Measurements from ENCODE around the gene SIRT4.

SIRT4 gene

GRCh38 chr12:120343692-120344091 lies 41.6 kb downstream of the SIRT4 start:
- 94% methylated on average over 8 of the region's 8 CpGs for WGBS
- Histone ChIP-seq H2AK5ac (ENCODE audit: low read length, severe bottlenecking) (no peak overlapping the region), H2AFZ (ENCODE audit: low read depth, low read length) (no peak overlapping the region)

GRCh38 chr12:120346031-120346430 lies 43.9 kb downstream of the SIRT4 start:
- H2BK120ac ChIP-seq (ENCODE audit: low read depth, low read length) = no peak overlapping the region
- H3K36me3 ChIP-seq (ENCODE audit: control insufficient read depth in 1 of 2, insufficient read depth in 2 of 2, low read depth in 1 of 2, low read length in 2 of 2) = no peaks in the 10 kb centered on the region
- no peak overlapping the region for H4K8ac ChIP-seq (ENCODE audit: low read length)
- H3K9me3 ChIP-seq (ENCODE audit: control insufficient read depth, low read length) = no peaks in the 10 kb centered on the region
- no peak overlapping the region for H3K4ac ChIP-seq (ENCODE audit: low read depth in 1 of 2, low read length in 2 of 2)
- no peak overlapping the region for H2BK5ac ChIP-seq (ENCODE audit: low read depth, low read length, poor library complexity, severe bottlenecking)
- no peak overlapping the region for H2BK15ac ChIP-seq (ENCODE audit: low read depth, poor library complexity, severe bottlenecking)
- H3K14ac ChIP-seq (ENCODE audit: low read length in 2 of 2) = no peak overlapping the region
- H2AFZ ChIP-seq (ENCODE audit: low read depth, low read length) = no peak overlapping the region
- 91% methylated on average over 14 of the region's 15 CpGs for WGBS
- H2BK12ac ChIP-seq (ENCODE audit: low read length in 2 of 2) = no peak overlapping the region
- no peaks in the 10 kb centered on the region for H3K79me1 ChIP-seq (replicated peaks; ENCODE audit: low read length, poor library complexity, severe bottlenecking)
- no peak overlapping the region for H2AK5ac ChIP-seq (ENCODE audit: low read length, severe bottlenecking)
- H3K23ac ChIP-seq (ENCODE audit: low read length in 2 of 2) = no peak overlapping the region
- no peak overlapping the region for H3K27ac ChIP-seq (ENCODE audit: low read length, poor library complexity, severe bottlenecking)
- H3K4me2 ChIP-seq (ENCODE audit: low read length, poor library complexity, severe bottlenecking) = no peak overlapping the region
- no peak overlapping the region for H3K18ac ChIP-seq (ENCODE audit: low read depth in 1 of 2, low read length in 2 of 2)
- H3K27me3 ChIP-seq (ENCODE audit: control insufficient read depth in 1 of 2, insufficient read depth in 1 of 2, low read length in 2 of 2) = peaks cover 15 to 23% of the 10 kb centered on the region in 2 experiments
- no peak overlapping the region for H3K4me3 ChIP-seq (ENCODE audit: insufficient read depth in 1 of 2, low read depth in 1 of 2, low read length in 2 of 2)
- no peak for DNase-seq
- H3K9ac ChIP-seq (ENCODE audit: low read length) = no peak overlapping the region
- H4K91ac ChIP-seq (ENCODE audit: low read length) = no peak overlapping the region
- no peaks in the 10 kb centered on the region for H3K4me1 ChIP-seq (ENCODE audit: control insufficient read depth, insufficient read depth, low read depth, low read length)

More at GRCh38 chr12:120343692-120344091, 41.6 kb downstream of the SIRT4 start:
- H3K23ac ChIP-seq (ENCODE audit: low read length in 2 of 2) = no peak overlapping the region
- no peak overlapping the region for H2BK120ac ChIP-seq (ENCODE audit: low read depth, low read length)
- peaks cover 9 to 24% of the 10 kb centered on the region in 2 experiments for H3K27me3 ChIP-seq (ENCODE audit: control insufficient read depth in 1 of 2, insufficient read depth in 1 of 2, low read length in 2 of 2)
- H2BK5ac ChIP-seq (ENCODE audit: low read depth, low read length, poor library complexity, severe bottlenecking) = no peak overlapping the region
- no peak overlapping the region for H3K4me2 ChIP-seq (ENCODE audit: low read length, poor library complexity, severe bottlenecking)
- no peaks in the 10 kb centered on the region for H3K4me1 ChIP-seq (ENCODE audit: control insufficient read depth, insufficient read depth, low read depth, low read length)
- no peak overlapping the region for H3K18ac ChIP-seq (ENCODE audit: low read depth in 1 of 2, low read length in 2 of 2)
- H4K91ac ChIP-seq (ENCODE audit: low read length) = no peak overlapping the region
- no peaks in the 10 kb centered on the region for H3K36me3 ChIP-seq (ENCODE audit: control insufficient read depth in 1 of 2, insufficient read depth in 2 of 2, low read depth in 1 of 2, low read length in 2 of 2)
- H3K4ac ChIP-seq (ENCODE audit: low read depth in 1 of 2, low read length in 2 of 2) = no peak overlapping the region
- no peaks in the 10 kb centered on the region for H3K79me1 ChIP-seq (replicated peaks; ENCODE audit: low read length, poor library complexity, severe bottlenecking)
- H3K27ac ChIP-seq (ENCODE audit: low read length, poor library complexity, severe bottlenecking) = no peak overlapping the region
- H3K4me3 ChIP-seq (ENCODE audit: insufficient read depth in 1 of 2, low read depth in 1 of 2, low read length in 2 of 2) = no peak overlapping the region
- no peak overlapping the region for H2BK15ac ChIP-seq (ENCODE audit: low read depth, poor library complexity, severe bottlenecking)
- no peak overlapping the region for H4K8ac ChIP-seq (ENCODE audit: low read length)
- no peak for DNase-seq
- no peak overlapping the region for H3K9ac ChIP-seq (ENCODE audit: low read length)
- H2BK12ac ChIP-seq (ENCODE audit: low read length in 2 of 2) = no peak overlapping the region
- H3K14ac ChIP-seq (ENCODE audit: low read length in 2 of 2) = no peak overlapping the region
- H3K9me3 ChIP-seq (ENCODE audit: control insufficient read depth, low read length) = no peaks in the 10 kb centered on the region

- H2BK120ac ChIP-seq (ENCODE audit: low read depth, low read length) = no peak overlapping the region
- H2BK5ac ChIP-seq (ENCODE audit: low read depth, low read length, poor library complexity, severe bottlenecking) = no peak overlapping the region
- no peak overlapping the region for H3K9ac ChIP-seq (ENCODE audit: low read length)
- no peaks in the 10 kb centered on the region for H3K79me1 ChIP-seq (replicated peaks; ENCODE audit: low read length, poor library complexity, severe bottlenecking)
- no peak overlapping the region for H2AK5ac ChIP-seq (ENCODE audit: low read length, severe bottlenecking)
- H3K14ac ChIP-seq (ENCODE audit: low read length in 2 of 2) = no peak overlapping the region
- no peak overlapping the region for H2AFZ ChIP-seq (ENCODE audit: low read depth, low read length)
- H4K91ac ChIP-seq (ENCODE audit: low read length) = no peak overlapping the region
- H3K4ac ChIP-seq (ENCODE audit: low read depth in 1 of 2, low read length in 2 of 2) = no peak overlapping the region
- H3K4me1 ChIP-seq (ENCODE audit: control insufficient read depth, insufficient read depth, low read depth, low read length) = no peaks in the 10 kb centered on the region
- H3K4me3 ChIP-seq (ENCODE audit: insufficient read depth in 1 of 2, low read depth in 1 of 2, low read length in 2 of 2) = no peak overlapping the region
- no peaks in the 10 kb centered on the region for H3K9me3 ChIP-seq (ENCODE audit: control insufficient read depth, low read length)
- no peak overlapping the region for H2BK12ac ChIP-seq (ENCODE audit: low read length in 2 of 2)
- no peaks in the 10 kb centered on the region for H3K36me3 ChIP-seq (ENCODE audit: control insufficient read depth in 1 of 2, insufficient read depth in 2 of 2, low read depth in 1 of 2, low read length in 2 of 2)
- H3K27me3 ChIP-seq (ENCODE audit: control insufficient read depth in 1 of 2, insufficient read depth in 1 of 2, low read length in 2 of 2) = peaks cover 15 to 23% of the 10 kb centered on the region in 2 experiments
- H3K23ac ChIP-seq (ENCODE audit: low read length in 2 of 2) = no peak overlapping the region
- no peak overlapping the region for H3K18ac ChIP-seq (ENCODE audit: low read depth in 1 of 2, low read length in 2 of 2)
- H3K4me2 ChIP-seq (ENCODE audit: low read length, poor library complexity, severe bottlenecking) = no peak overlapping the region
- no peak overlapping the region for H2BK15ac ChIP-seq (ENCODE audit: low read depth, poor library complexity, severe bottlenecking)
- H3K27ac ChIP-seq (ENCODE audit: low read length, poor library complexity, severe bottlenecking) = no peak overlapping the region
- 90% methylated on average over 7 of the region's 7 CpGs for WGBS
- no peak overlapping the region for H4K8ac ChIP-seq (ENCODE audit: low read length)
- DNase-seq = peak; percentile 14
These were observed 44.6 kb downstream of the SIRT4 start for GRCh38 chr12:120346681-120347080.

GRCh38 chr12:120347766-120348165 lies 45.6 kb downstream of the SIRT4 start:
- no peak overlapping the region for H2BK120ac ChIP-seq (ENCODE audit: low read depth, low read length)
- H3K4me1 ChIP-seq (ENCODE audit: control insufficient read depth, insufficient read depth, low read depth, low read length) = no peaks in the 10 kb centered on the region
- no peak overlapping the region for H2BK5ac ChIP-seq (ENCODE audit: low read depth, low read length, poor library complexity, severe bottlenecking)
- H3K9ac ChIP-seq (ENCODE audit: low read length) = no peak overlapping the region
- no peak overlapping the region for H2BK12ac ChIP-seq (ENCODE audit: low read length in 2 of 2)
- H3K27ac ChIP-seq (ENCODE audit: low read length, poor library complexity, severe bottlenecking) = no peak overlapping the region
- H3K4me3 ChIP-seq (ENCODE audit: insufficient read depth in 1 of 2, low read depth in 1 of 2, low read length in 2 of 2) = no peak overlapping the region
- H3K79me1 ChIP-seq (replicated peaks; ENCODE audit: low read length, poor library complexity, severe bottlenecking) = no peaks in the 10 kb centered on the region
- H3K4ac ChIP-seq (ENCODE audit: low read depth in 1 of 2, low read length in 2 of 2) = no peak overlapping the region
- no peak for DNase-seq
- H3K23ac ChIP-seq (ENCODE audit: low read length in 2 of 2) = no peak overlapping the region
- no peaks in the 10 kb centered on the region for H3K9me3 ChIP-seq (ENCODE audit: control insufficient read depth, low read length)
- H2AFZ ChIP-seq (ENCODE audit: low read depth, low read length) = no peak overlapping the region
- no peak overlapping the region for H3K18ac ChIP-seq (ENCODE audit: low read depth in 1 of 2, low read length in 2 of 2)
- no peak overlapping the region for H2BK15ac ChIP-seq (ENCODE audit: low read depth, poor library complexity, severe bottlenecking)
- H3K27me3 ChIP-seq (ENCODE audit: control insufficient read depth in 1 of 2, insufficient read depth in 1 of 2, low read length in 2 of 2) = peaks cover 15 to 23% of the 10 kb centered on the region in 2 experiments
- no peak overlapping the region for H3K14ac ChIP-seq (ENCODE audit: low read length in 2 of 2)
- WGBS = 90% methylated on average over 11 of the region's 11 CpGs
- no peak overlapping the region for H3K4me2 ChIP-seq (ENCODE audit: low read length, poor library complexity, severe bottlenecking)
- H2AK5ac ChIP-seq (ENCODE audit: low read length, severe bottlenecking) = no peak overlapping the region
- H3K36me3 ChIP-seq (ENCODE audit: control insufficient read depth in 1 of 2, insufficient read depth in 2 of 2, low read depth in 1 of 2, low read length in 2 of 2) = no peaks in the 10 kb centered on the region
- no peak overlapping the region for H4K8ac ChIP-seq (ENCODE audit: low read length)
- H4K91ac ChIP-seq (ENCODE audit: low read length) = no peak overlapping the region
